HG03064 (cell line): Measurements from ENCODE around the gene ELMO1.

ENCODE experiments used
- ATAC-seq: cut with Tn5 transposase; IDR thresholded peaks from one replicate; pipeline ENCODE4 v1.9.1; 2021; ENCODE audit warnings: low read depth; ENCODE audit not compliant: unreplicated experiment

Gene ELMO1

GRCh38 chr7:37432281-37432920 lies 16.3 kb downstream of the ELMO1 start:
- ATAC-seq, result no peak

GRCh38 chr7:37431413-37431812 lies 17.3 kb downstream of the ELMO1 start:
- ATAC-seq, result no peak

DNA sequence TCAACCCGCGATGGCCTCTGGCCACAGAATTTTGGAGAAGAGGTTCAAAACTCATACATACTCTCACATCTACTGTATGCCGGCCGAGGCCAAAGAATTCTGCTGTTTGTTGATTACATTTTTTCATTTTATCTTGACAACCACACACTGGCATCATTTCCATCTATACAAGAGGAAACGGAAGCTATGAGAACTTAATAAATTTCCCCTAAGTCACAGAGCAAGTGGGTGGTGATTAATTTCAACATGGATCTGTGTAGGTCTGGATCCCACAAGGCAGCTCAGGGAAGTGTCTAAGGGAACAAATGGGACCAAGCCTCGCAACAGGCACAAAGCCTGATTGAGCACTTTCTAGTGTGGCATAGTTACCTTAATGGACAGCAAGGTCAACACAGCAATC lies 18.0 kb downstream of the ELMO1 start:
- no peak for ATAC-seq

GRCh38 chr7:37430171-37430570 lies 18.5 kb downstream of the ELMO1 start:
- ATAC-seq, result no peak

- ATAC-seq, result no peak
These were observed 19.3 kb downstream of the ELMO1 start for GRCh38 chr7:37429435-37429791.

DNA sequence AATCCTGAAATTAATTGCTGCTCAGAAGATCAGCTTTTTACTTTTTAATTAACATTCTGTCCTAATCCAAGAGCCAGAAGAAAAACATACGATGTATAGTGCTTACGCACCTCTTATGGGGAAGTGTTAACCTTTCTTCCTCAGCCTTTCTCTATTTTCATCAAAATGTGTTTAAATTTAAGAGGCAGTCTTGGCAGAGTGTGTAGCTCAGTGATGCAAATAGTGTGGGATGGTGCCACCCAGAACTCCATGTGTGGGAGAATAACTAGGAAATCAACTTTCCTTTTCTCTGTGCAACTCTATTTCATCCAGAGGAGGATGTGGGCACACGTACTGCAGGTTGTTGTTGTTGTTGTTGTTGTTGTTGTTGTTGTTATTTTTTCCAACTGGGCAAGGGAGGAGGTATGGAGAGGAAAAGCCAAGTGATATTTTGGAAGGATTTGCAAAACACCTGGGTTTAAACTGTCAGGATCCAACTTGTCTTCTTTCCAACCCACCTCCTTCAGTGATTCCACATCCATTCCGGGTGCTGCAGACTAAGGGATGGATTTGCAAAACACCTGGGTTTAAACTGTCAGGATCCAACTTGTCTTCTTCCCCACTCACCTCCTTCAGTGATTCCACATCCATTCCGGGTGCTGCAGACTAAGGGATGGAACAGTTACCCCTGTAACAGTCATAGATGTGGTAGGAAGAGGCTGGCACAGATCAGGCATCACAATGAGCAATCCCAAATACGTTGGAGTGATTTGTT lies 19.8 kb downstream of the ELMO1 start:
- no peak for ATAC-seq

- ATAC-seq, result no peak
These were observed 21.3 kb downstream of the ELMO1 start for GRCh38 chr7:37427276-37427940.

- no peak for ATAC-seq
These were observed 23.2 kb downstream of the ELMO1 start for GRCh38 chr7:37425498-37425897.

GRCh38 chr7:37424995-37425394 lies 23.7 kb downstream of the ELMO1 start:
- no peak for ATAC-seq

GRCh38 chr7:37424521-37424920 lies 24.1 kb downstream of the ELMO1 start:
- no peak for ATAC-seq

DNA sequence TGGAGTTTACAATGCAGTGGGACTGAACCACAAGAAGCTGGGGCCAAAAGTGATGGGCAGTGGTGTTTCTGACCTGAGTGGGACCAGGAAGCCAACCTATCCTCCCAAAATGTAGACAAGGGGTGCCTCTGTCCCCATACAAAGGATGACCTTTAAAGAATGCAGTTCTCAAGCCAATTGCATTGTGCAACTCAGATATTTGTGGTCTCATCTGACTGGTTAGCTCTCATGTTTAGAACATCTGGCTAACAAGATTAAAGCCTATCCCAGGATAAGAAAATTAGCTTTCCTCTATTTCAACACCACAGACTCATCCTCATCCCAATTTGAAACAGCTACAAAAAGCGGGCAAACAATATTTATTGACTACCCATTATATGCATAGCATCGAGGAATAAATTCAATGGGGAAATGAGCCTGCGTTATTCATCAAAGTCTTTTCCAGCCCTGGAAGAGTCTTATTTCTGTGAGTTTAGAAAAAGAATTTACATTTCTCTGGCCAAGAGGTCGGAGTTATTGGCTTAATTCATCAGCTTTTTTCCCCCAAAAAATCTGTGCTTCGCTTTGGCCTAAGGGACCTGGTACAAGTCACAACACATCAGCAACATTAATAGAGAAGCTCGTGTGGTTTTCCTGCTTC lies 26.7 kb downstream of the ELMO1 start:
- ATAC-seq, result no peak

DNA sequence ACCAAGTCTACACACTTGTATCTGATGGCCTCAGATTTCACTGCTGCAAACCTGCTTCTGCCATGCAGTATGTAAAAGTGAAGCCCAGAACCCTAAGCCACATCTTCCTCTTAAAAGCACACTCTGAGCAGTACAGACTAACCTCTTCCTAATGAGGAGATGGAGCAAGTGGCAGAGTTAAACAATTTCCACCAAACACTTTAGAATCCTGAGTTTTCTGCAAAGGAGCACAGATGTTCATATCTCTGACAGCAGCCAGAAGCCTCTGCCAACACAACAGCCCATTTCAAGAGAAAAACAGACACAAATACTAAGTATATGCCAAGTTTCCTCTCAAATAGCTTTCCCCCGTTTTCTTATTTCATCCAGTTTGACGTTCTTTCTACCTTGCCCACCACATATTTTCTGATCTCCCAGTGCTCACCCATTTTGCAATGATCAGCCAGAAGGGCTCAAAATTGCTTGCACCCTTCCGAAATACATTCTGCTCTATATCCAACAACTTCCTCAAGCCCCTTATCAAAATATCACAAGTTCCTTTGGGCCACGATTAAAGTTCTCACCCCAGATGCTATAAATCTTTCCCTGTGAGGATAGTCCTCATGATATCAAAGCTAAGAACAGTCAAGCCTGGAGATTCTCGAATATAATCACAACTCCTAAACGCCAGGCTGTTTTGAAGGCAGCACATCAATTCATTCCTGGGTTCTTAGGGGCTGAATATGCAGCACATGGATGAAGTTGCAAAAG lies 27.5 kb downstream of the ELMO1 start:
- ATAC-seq, result no peak

- ATAC-seq, result no peak
These were observed 29.2 kb downstream of the ELMO1 start for GRCh38 chr7:37419496-37419895.

- ATAC-seq, result no peak
These were observed 30.3 kb downstream of the ELMO1 start for GRCh38 chr7:37418381-37418780.

DNA sequence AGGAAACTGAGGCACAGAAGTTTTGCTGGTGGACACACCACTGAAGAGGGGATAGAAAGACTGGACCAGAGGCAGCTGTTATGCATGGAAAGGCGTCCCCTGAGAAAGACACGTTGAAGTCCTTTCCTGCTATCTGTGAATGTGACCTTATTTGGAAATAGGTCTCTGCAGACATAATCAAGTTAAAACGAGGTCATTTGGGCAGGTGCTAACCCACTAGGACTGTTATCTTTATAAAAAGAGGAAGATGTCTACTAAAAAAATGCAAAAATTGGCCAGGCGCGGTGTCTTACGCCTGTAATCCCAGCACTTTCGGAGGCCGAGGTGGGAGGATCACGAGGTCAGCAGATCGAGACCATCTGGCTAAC lies 31.6 kb downstream of the ELMO1 start:
- ATAC-seq, result no peak

- ATAC-seq, result no peak
These were observed 32.1 kb downstream of the ELMO1 start for GRCh38 chr7:37416378-37417106.

DNA sequence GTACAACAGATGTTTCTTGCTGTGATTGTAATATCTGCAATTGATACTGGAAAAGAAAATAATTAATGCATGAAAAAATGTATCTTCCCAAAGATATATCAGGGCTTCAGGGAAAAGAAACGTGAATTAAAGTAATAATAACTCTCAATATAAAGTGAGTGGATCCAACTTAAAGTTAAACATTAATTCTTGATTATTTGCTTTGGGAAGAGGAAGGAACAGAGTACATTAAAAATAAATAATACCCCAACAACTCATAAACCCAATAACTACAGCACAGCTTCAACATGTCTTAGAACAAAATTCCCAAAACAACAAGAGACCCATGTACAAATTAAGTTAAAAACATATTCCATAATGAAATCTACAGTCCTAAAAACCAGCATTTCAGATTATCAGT lies 33.0 kb downstream of the ELMO1 start:
- no peak for ATAC-seq

GRCh38 chr7:37414352-37414983 lies 34.2 kb downstream of the ELMO1 start:
- no peak for ATAC-seq

DNA sequence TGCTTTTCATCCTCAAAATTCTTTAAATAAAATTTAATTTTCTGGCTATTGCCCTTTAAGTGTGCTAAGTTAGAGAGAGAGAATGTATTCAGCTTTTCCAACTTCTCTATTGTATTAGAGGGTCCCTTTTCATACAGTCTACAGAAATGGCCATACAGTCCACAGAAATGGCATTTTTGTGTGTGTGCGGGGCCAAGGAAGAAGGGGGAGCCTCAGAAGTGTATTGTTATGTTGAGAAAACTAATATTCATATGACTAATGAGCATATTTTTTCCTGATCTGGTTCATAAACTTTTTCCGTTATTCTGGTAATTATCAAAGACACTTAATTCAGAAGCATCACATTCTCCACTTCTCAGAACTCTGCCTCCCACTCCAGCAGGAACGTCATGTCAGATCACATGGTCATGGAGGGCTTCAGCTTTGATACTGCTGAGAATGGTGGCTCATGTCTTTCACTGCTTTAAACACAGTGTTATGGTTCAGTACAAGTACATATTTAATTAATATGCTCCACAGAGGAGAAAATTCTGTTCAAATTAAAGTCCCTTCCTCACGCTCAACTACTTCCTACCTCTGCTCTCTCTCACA lies 37.1 kb downstream of the ELMO1 start:
- ATAC-seq, result no peak
